ENCODE data around the gene ABCA13.

The ABCA13 gene

GRCh38 chr7:48161407-48162125 is 9.7 kb upstream of the ABCA13 start:
- Histone ChIP-seq H3K36me3 (ENCODE audit: insufficient read depth, low read length) (no peaks in the 10 kb centered on the region), H3K4me3 (no peak overlapping the region), H3K9ac (ENCODE audit: insufficient read length) (no peak overlapping the region), H3K9me3 (ENCODE audit: low read depth, low read length) (no peaks in the 10 kb centered on the region), H3K27ac (no peak overlapping the region)
- no peak for DNase-seq (ENCODE audit: low read depth, low spot score)
- no peak for TF ChIP-seq POLR2AphosphoS5 (IDR thresholded peaks at IDR 0.05; ENCODE audit: borderline replicate concordance, low read depth, low read length)
- no peak for TF ChIP-seq FOXP2 (optimal IDR thresholded peaks at IDR 0.05; ENCODE audit: control extremely low read depth, extremely low read length, insufficient read depth)
- no peak for TF ChIP-seq EZH2 (IDR thresholded peaks at IDR 0.05)

- no peak for DNase-seq (ENCODE audit: low read depth, low spot score)
- Histone ChIP-seq H3K9me3 (ENCODE audit: low read depth, low read length) (no peaks in the 10 kb centered on the region), H3K36me3 (ENCODE audit: insufficient read depth, low read length) (no peaks in the 10 kb centered on the region), H3K9ac (ENCODE audit: insufficient read length) (no peak overlapping the region), H3K4me3 (no peak overlapping the region), H3K27ac (no peak overlapping the region)
- TF ChIP-seq EZH2 (IDR thresholded peaks at IDR 0.05): no peak
These were observed 6.1 kb upstream of the ABCA13 start for GRCh38 chr7:48165157-48165556.

- Histone ChIP-seq H3K9me3 (ENCODE audit: low read depth, low read length) (no peaks in the 10 kb centered on the region), H3K4me3 (no peak overlapping the region), H3K9ac (ENCODE audit: insufficient read length) (no peak overlapping the region), H3K27ac (no peak overlapping the region), H3K36me3 (ENCODE audit: insufficient read depth, low read length) (no peaks in the 10 kb centered on the region)
- TF ChIP-seq POLR2AphosphoS5 (IDR thresholded peaks at IDR 0.05; ENCODE audit: borderline replicate concordance, low read depth, low read length) (no peak), FOXP2 (optimal IDR thresholded peaks at IDR 0.05; ENCODE audit: control extremely low read depth, extremely low read length, insufficient read depth) (no peak), EZH2 (IDR thresholded peaks at IDR 0.05) (no peak)
- DNase-seq (ENCODE audit: low read depth, low spot score): no peak
These were observed 3.1 kb upstream of the ABCA13 start for GRCh38 chr7:48168159-48168558.

GRCh38 chr7:48170506-48170905 is 752 bp upstream of the ABCA13 start:
- no peak overlapping the region for H3K9ac ChIP-seq (ENCODE audit: insufficient read length)
- H3K27ac ChIP-seq: no peak overlapping the region
- DNase-seq (ENCODE audit: low read depth, low spot score): no peak
- no peaks in the 10 kb centered on the region for H3K9me3 ChIP-seq (ENCODE audit: low read depth, low read length)
- no peak overlapping the region for H3K4me3 ChIP-seq
- TF ChIP-seq FOXP2 (optimal IDR thresholded peaks at IDR 0.05; ENCODE audit: control extremely low read depth, extremely low read length, insufficient read depth) (no peak), POLR2AphosphoS5 (IDR thresholded peaks at IDR 0.05; ENCODE audit: borderline replicate concordance, low read depth, low read length) (no peak), EZH2 (IDR thresholded peaks at IDR 0.05) (no peak)
- no peaks in the 10 kb centered on the region for H3K36me3 ChIP-seq (ENCODE audit: insufficient read depth, low read length)

- no peaks in the 10 kb centered on the region for H3K36me3 ChIP-seq (ENCODE audit: insufficient read depth, low read length)
- no peak for TF ChIP-seq POLR2AphosphoS5 (IDR thresholded peaks at IDR 0.05; ENCODE audit: borderline replicate concordance, low read depth, low read length)
- TF ChIP-seq EZH2 (IDR thresholded peaks at IDR 0.05): no peak
- no peak for TF ChIP-seq FOXP2 (optimal IDR thresholded peaks at IDR 0.05; ENCODE audit: control extremely low read depth, extremely low read length, insufficient read depth)
- no peak for DNase-seq (ENCODE audit: low read depth, low spot score)
- H3K27ac ChIP-seq: no peak overlapping the region
- no peaks in the 10 kb centered on the region for H3K9me3 ChIP-seq (ENCODE audit: low read depth, low read length)
- no peak overlapping the region for H3K9ac ChIP-seq (ENCODE audit: insufficient read length)
- no peak overlapping the region for H3K4me3 ChIP-seq
These were observed 2.1 kb downstream of the ABCA13 start for GRCh38 chr7:48173313-48173712.

- no peak for DNase-seq (ENCODE audit: low read depth, low spot score)
- Histone ChIP-seq H3K27ac (no peak overlapping the region), H3K36me3 (ENCODE audit: insufficient read depth, low read length) (no peaks in the 10 kb centered on the region), H3K9ac (ENCODE audit: insufficient read length) (no peak overlapping the region), H3K9me3 (ENCODE audit: low read depth, low read length) (no peaks in the 10 kb centered on the region), H3K4me3 (no peak overlapping the region)
- TF ChIP-seq EZH2 (IDR thresholded peaks at IDR 0.05): no peak
- no peak for TF ChIP-seq FOXP2 (optimal IDR thresholded peaks at IDR 0.05; ENCODE audit: control extremely low read depth, extremely low read length, insufficient read depth)
- no peak for TF ChIP-seq POLR2AphosphoS5 (IDR thresholded peaks at IDR 0.05; ENCODE audit: borderline replicate concordance, low read depth, low read length)
These were observed 2.6 kb downstream of the ABCA13 start for GRCh38 chr7:48173756-48174382.

- Histone ChIP-seq H3K9ac (ENCODE audit: insufficient read length) (no peak overlapping the region), H3K4me3 (no peak overlapping the region), H3K9me3 (ENCODE audit: low read depth, low read length) (no peaks in the 10 kb centered on the region), H3K27ac (no peak overlapping the region), H3K36me3 (ENCODE audit: insufficient read depth, low read length) (no peaks in the 10 kb centered on the region)
- no peak for TF ChIP-seq POLR2AphosphoS5 (IDR thresholded peaks at IDR 0.05; ENCODE audit: borderline replicate concordance, low read depth, low read length)
- TF ChIP-seq EZH2 (IDR thresholded peaks at IDR 0.05): no peak
- no peak for TF ChIP-seq FOXP2 (optimal IDR thresholded peaks at IDR 0.05; ENCODE audit: control extremely low read depth, extremely low read length, insufficient read depth)
- DNase-seq (ENCODE audit: low read depth, low spot score): no peak
These were observed 3.8 kb downstream of the ABCA13 start for GRCh38 chr7:48175019-48175418.

- Histone ChIP-seq H3K27ac (no peak overlapping the region), H3K36me3 (ENCODE audit: insufficient read depth, low read length) (no peaks in the 10 kb centered on the region), H3K9ac (ENCODE audit: insufficient read length) (no peak overlapping the region), H3K9me3 (ENCODE audit: low read depth, low read length) (no peaks in the 10 kb centered on the region), H3K4me3 (no peak overlapping the region)
- no peak for TF ChIP-seq FOXP2 (optimal IDR thresholded peaks at IDR 0.05; ENCODE audit: control extremely low read depth, extremely low read length, insufficient read depth)
- no peak for TF ChIP-seq POLR2AphosphoS5 (IDR thresholded peaks at IDR 0.05; ENCODE audit: borderline replicate concordance, low read depth, low read length)
- TF ChIP-seq EZH2 (IDR thresholded peaks at IDR 0.05): no peak
- DNase-seq (ENCODE audit: low read depth, low spot score): no peak
These were observed 5.2 kb downstream of the ABCA13 start for GRCh38 chr7:48176356-48176893.
